GM12875 (cell line): Measurements from ENCODE around the gene EDRF1.

Source experiments
- H3K4me3 ChIP-seq: one replicate; pipeline ENCODE4 v1.5.1; 2011; ENCODE audit warnings: low read depth, low read length, control low read depth
- CTCF ChIP-seq: IDR thresholded peaks from 2 replicates; pipeline ENCODE4 v1.5.1; 2011; ENCODE audit warnings: low read depth, mild to moderate bottlenecking, control low read depth, inconsistent platforms, low read length, moderate library complexity, borderline replicate concordance; ENCODE audit not compliant: insufficient read depth

The EDRF1 gene

GRCh38 chr10:125727436-125727835 is 7.9 kb downstream of the EDRF1 start:
- no peak for TF ChIP-seq CTCF
- no peak overlapping the region for H3K4me3 ChIP-seq

- no peak overlapping the region for H3K4me3 ChIP-seq
- TF ChIP-seq CTCF = no peak
Measured at GRCh38 chr10:125734148-125734547, 14.6 kb downstream of the EDRF1 start.

- TF ChIP-seq CTCF = no peak
- H3K4me3 ChIP-seq = no peak overlapping the region
Measured at GRCh38 chr10:125734823-125735222, 15.3 kb downstream of the EDRF1 start.

GRCh38 chr10:125738206-125738605 is 18.7 kb downstream of the EDRF1 start:
- TF ChIP-seq CTCF = no peak
- no peak overlapping the region for H3K4me3 ChIP-seq

GRCh38 chr10:125739994-125740679 is 20.6 kb downstream of the EDRF1 start:
- no peak for TF ChIP-seq CTCF

GRCh38 chr10:125742465-125742864 is 23.0 kb downstream of the EDRF1 start:
- TF ChIP-seq CTCF = no peak
- H3K4me3 ChIP-seq = no peak overlapping the region

More at GRCh38 chr10:125739994-125740679, 20.6 kb downstream of the EDRF1 start:
- H3K4me3 ChIP-seq = no peak overlapping the region

GRCh38 chr10:125744909-125745308 is 25.4 kb downstream of the EDRF1 start:
- no peak overlapping the region for H3K4me3 ChIP-seq
- TF ChIP-seq CTCF = no peak
